Smooth muscle cell (in vitro differentiated cells): ENCODE data around the gene HIRA. TPM values are rescaled to one million over a fixed set of nuclear protein-coding genes. Genes with fewer than 3 reads are reported as not detected.

Experiments used
- DNase-seq: peaks from one replicate; lab custom pipeline; 2025; ENCODE audit not compliant: unreplicated experiment; lab: John Stamatoyannopoulos, UW
- H2AFZ ChIP-seq: fragments of 200-600 bp; sonication (generic); 2 replicates; pipeline ENCODE4 v1.6.0; 2016; ENCODE audit warnings: antibody characterized with exemption, low read depth, mild to moderate bottlenecking
- H3F3A ChIP-seq: fragments of 200-600 bp; sonication (generic); 2 replicates; pipeline ENCODE4 v1.6.0; 2017; ENCODE audit warnings: antibody characterized with exemption, low read depth
- H3K27ac ChIP-seq: fragments of 200-600 bp; sonication (generic); 2 replicates; pipeline ENCODE4 v1.5.1; 2016; ENCODE audit warnings: low read depth, mild to moderate bottlenecking
- H3K27me3 ChIP-seq: fragments of 200-600 bp; sonication (generic); 2 replicates; pipeline ENCODE4 v1.6.1; 2016; ENCODE audit warnings: low read depth, mild to moderate bottlenecking
- H3K36me3 ChIP-seq: fragments of 200-600 bp; sonication (generic); 2 replicates; pipeline ENCODE4 v1.5.1; 2016; ENCODE audit warnings: low read depth
- H3K4me1 ChIP-seq: fragments of 200-600 bp; sonication (generic); 2 replicates; pipeline ENCODE4 v1.5.1; 2016; ENCODE audit warnings: low read depth
- H3K4me2 ChIP-seq: fragments of 200-600 bp; sonication (generic); 2 replicates; pipeline ENCODE4 v1.6.0; 2016; ENCODE audit warnings: mild to moderate bottlenecking
- H3K4me3 ChIP-seq: fragments of 200-600 bp; sonication (generic); 2 replicates; pipeline ENCODE4 v1.5.1; 2016; ENCODE audit warnings: mild to moderate bottlenecking
- H3K79me2 ChIP-seq: fragments of 200-600 bp; sonication (generic); 2 replicates; pipeline ENCODE4 v1.6.0; 2016; ENCODE audit warnings: low read depth, mild to moderate bottlenecking
- H3K9ac ChIP-seq: fragments of 200-600 bp; sonication (generic); 2 replicates; pipeline ENCODE4 v1.6.0; 2016; ENCODE audit warnings: low read depth
- H3K9me3 ChIP-seq: fragments of 200-600 bp; sonication (generic); replicated peaks from 2 replicates; pipeline ENCODE4 v1.5.1; 2016; ENCODE audit warnings: low read depth
- H4K20me1 ChIP-seq: fragments of 200-600 bp; sonication (generic); 2 replicates; pipeline ENCODE4 v1.6.0; 2016; ENCODE audit warnings: low read depth
- CTCF ChIP-seq: fragments of 200-600 bp; sonication (generic); IDR thresholded peaks from 2 replicates; pipeline ENCODE4 v1.5.1; 2017; ENCODE audit warnings: borderline replicate concordance, mild to moderate bottlenecking, antibody characterized with exemption; ENCODE audit not compliant: insufficient read depth, poor library complexity, severe bottlenecking
- WGBS: methylation state at CpG from one replicate; pipeline ENCODE4 v1.1.7; 2016; ENCODE audit warnings: low lambda C conversion rate; 5-methylcytosine and 5-hydroxymethylcytosine counted together
- polyA plus RNA-seq: library from polyadenylated mRNA; unstranded; fragments of >200 nt; fragmentation: Nextera tagmentation; extraction: Ambion mirVana; gene quantifications from 2 replicates; pipeline ENCODE4 v1.2.1, GENCODE V29; 2016
- total RNA-seq: library from RNA; depleted of rRNA; stranded (reverse); fragments of >200 nt; gene quantifications from 2 replicates; pipeline ENCODE4 v1.2.3, GENCODE V29; 2014

HIRA gene
- total and polyA plus RNA-seq, 2 experiments from 2014 or later, result 7.3 to 8.7 TPM

GRCh38 chr22:19360862-19361261, 70.7 kb downstream of the HIRA start:
- DNase-seq, result no peak
- Histone ChIP-seq H4K20me1 (no peaks in the 10 kb centered on the region), H3K9me3 (no peaks in the 10 kb centered on the region), H3K36me3 (peaks cover 13% of the 10 kb centered on the region), H3K9ac (no peak overlapping the region), H3K4me3 (no peak overlapping the region), H2AFZ (no peak overlapping the region), H3F3A (no peaks in the 10 kb centered on the region), H3K4me2 (no peak overlapping the region), H3K27ac (no peak overlapping the region), H3K27me3 (no peaks in the 10 kb centered on the region), H3K79me2 (no peaks in the 10 kb centered on the region), H3K4me1 (no peaks in the 10 kb centered on the region)
- WGBS, result 100% methylated on average over 2 of the region's 2 CpGs
- no peak for TF ChIP-seq CTCF

GRCh38 chr22:19360300-19360792, 71.2 kb downstream of the HIRA start:
- Histone ChIP-seq H3K27me3 (no peaks in the 10 kb centered on the region), H3K9ac (no peak overlapping the region), H3K4me1 (no peaks in the 10 kb centered on the region), H2AFZ (no peak overlapping the region), H3F3A (no peaks in the 10 kb centered on the region), H3K79me2 (no peaks in the 10 kb centered on the region), H3K36me3 (peaks cover 13% of the 10 kb centered on the region), H3K4me2 (no peak overlapping the region), H3K27ac (no peak overlapping the region), H3K9me3 (no peaks in the 10 kb centered on the region), H3K4me3 (no peak overlapping the region), H4K20me1 (no peaks in the 10 kb centered on the region)
- DNase-seq, result no peak
- 97% methylated on average over 8 of the region's 8 CpGs for WGBS
- TF ChIP-seq CTCF, result no peak

GRCh38 chr22:19359554-19360299, 71.8 kb downstream of the HIRA start:
- no peak for TF ChIP-seq CTCF
- DNase-seq, result no peak

More at GRCh38 chr22:19359554-19360299, 71.8 kb downstream of the HIRA start:
- no peak overlapping the region for H3K4me3 ChIP-seq
- H4K20me1 ChIP-seq, result no peaks in the 10 kb centered on the region
- H2AFZ ChIP-seq, result no peak overlapping the region
- H3K4me2 ChIP-seq, result no peak overlapping the region
- peaks cover 13% of the 10 kb centered on the region for H3K36me3 ChIP-seq
- H3K79me2 ChIP-seq, result no peaks in the 10 kb centered on the region
- H3F3A ChIP-seq, result no peaks in the 10 kb centered on the region
- no peaks in the 10 kb centered on the region for H3K4me1 ChIP-seq
- 95% methylated on average over 6 of the region's 6 CpGs for WGBS
- no peak overlapping the region for H3K27ac ChIP-seq
- H3K9ac ChIP-seq, result no peak overlapping the region
- no peaks in the 10 kb centered on the region for H3K9me3 ChIP-seq
- no peaks in the 10 kb centered on the region for H3K27me3 ChIP-seq
